GM12892 (cell line): Measurements from ENCODE around the gene SQSTM1.
A peak's percentile ranks its signal among the peaks of the same experiment; 100 is the strongest.

ENCODE experiments used
- DNase-seq: peaks from one replicate; pipeline ENCODE4 v3.0.0; 2011; ENCODE audit not compliant: insufficient read length
- FAIRE-seq: peaks from 2 replicates; lab custom pipeline; 2011; peaks lifted over from hg19 to GRCh38; lab: Jason Lieb, UNC
- POLR2A ChIP-seq: IDR thresholded peaks from 2 replicates; pipeline ENCODE4 v1.6.1; 2011; ENCODE audit warnings: low read depth, low read length, control low read depth
- POLR2AphosphoS5 ChIP-seq: IDR thresholded peaks from 2 replicates; pipeline ENCODE4 v1.6.1; 2011; ENCODE audit warnings: low read depth, low read length, control low read depth
- TAF1 ChIP-seq: IDR thresholded peaks from 2 replicates; pipeline ENCODE4 v1.6.1; 2011; ENCODE audit warnings: low read depth, mild to moderate bottlenecking, control low read depth, low read length, borderline replicate concordance

Gene SQSTM1

DNA sequence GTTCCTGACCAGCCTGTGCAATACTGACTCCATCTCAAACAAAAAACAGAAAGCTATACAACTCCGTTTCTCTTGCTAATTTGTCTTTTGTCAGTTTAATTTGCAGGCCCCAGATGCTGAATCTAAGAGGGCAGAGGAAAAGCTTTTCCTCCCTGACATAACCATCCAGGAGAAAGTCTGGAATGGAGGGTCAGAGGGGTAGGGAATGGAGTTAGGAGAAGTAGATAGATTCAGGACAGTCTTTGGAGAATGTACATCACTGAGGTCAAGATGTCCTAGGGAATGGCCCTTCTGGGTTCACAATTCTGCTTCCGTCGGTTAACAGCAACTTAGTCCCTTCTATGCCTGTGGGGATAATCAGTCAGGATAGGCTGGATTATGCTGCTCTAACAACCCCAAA lies 6.6 kb upstream of the SQSTM1 start:
- no peak for DNase-seq
- TF ChIP-seq TAF1 (no peak), POLR2AphosphoS5 (no peak), POLR2A (no peak)
- no peak for FAIRE-seq

DNA sequence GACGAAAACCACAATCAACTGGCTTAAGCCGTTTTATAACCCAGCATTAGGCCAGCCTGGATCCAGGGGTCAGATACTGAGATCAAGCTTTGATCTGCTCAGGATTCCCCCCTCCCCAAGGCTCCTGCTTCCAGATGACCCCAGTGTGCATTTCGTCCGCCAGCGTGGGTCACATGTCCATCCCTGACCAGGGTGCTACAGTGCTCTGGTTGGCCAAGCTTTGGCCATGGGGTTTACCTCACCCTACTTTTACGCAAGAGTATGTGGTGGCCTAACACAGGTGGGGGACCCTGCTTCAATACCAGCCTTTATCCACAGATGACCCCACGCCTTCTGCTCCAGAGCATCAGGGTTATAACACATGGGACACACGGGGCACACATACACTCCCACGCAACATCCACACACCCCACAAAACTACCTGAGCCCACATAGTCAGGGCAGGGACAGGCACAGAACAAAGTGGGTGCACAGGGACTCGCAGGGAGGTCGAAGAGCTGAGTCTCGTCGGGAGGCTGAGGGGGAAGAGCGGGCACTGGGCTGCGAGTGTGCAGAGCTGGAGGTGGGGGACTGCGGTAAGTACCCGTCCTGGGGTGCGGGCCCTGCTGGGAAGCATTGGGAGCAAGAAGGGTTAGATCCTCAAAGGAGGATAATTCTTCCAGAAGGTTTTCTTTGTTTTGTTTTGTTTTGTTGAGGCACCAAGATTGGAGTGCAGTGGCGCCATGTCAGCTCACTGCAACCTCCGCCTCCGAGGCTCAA lies 5.0 kb upstream of the SQSTM1 start:
- DNase-seq (no peak), FAIRE-seq (no peak)
- 0 out of 2 replicates have a peak, but pooled peaks have one; percentile 15 for TF ChIP-seq POLR2AphosphoS5
- no peak for TF ChIP-seq POLR2A
- no peak for TF ChIP-seq TAF1

DNA sequence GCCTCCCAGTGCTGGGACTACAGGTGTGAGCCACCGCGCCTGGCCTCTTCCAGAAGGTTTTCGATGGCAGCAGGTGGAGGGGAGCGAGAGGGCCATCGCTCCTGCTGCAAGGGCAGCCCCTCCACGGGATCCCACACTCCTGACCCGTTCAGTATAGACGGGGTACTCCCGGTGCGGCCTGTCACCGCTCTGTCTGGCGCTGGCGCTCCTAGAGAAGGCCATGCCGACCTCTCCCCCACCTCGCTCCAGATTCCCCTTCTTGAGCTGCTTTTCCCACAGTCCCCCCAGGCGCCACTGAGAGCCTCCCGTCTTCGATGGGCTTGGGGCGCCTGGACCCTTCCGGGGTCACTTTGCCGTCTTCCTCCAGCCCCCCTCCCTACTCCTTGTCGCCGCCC lies 4.3 kb upstream of the SQSTM1 start:
- no peak for DNase-seq
- FAIRE-seq = no peak
- TF ChIP-seq POLR2A (no peak), TAF1 (no peak), POLR2AphosphoS5 (no peak)

DNA sequence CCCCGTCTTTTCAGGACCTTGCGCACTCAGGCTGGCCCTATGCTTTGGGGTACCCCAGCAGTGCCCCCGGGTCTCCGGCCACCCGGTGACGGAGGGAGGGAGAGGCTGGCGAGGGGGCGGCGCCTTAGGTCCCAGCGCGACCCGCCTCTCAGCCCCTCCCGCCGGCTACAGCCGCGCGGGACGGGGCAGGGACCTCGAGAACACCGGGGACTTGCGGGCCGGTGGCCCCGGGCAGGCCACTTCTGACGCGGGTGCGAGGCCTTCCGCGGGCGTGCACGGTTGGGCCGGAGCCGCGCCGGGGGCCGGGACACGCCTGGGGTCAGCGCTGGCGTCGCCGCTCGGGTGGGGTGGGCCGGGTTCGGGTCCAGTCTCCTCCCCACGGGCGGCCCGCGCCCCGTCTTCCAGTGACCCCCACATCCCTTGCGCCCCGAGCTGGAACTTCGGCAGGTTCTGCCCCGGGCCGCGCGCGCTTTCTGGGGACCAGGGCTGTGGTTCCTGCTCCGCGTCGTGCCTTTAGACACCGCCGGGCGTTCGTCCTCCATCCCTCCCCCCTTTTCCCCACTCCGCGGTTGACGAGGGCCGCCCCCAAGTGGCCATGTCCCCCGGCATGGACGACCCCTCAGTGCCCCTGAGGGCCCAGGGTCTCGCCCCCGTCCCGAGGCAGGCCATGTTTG lies 3.8 kb upstream of the SQSTM1 start:
- no peak for DNase-seq
- TF ChIP-seq POLR2AphosphoS5 (no peak), POLR2A (no peak), TAF1 (no peak)
- no peak for FAIRE-seq

DNA sequence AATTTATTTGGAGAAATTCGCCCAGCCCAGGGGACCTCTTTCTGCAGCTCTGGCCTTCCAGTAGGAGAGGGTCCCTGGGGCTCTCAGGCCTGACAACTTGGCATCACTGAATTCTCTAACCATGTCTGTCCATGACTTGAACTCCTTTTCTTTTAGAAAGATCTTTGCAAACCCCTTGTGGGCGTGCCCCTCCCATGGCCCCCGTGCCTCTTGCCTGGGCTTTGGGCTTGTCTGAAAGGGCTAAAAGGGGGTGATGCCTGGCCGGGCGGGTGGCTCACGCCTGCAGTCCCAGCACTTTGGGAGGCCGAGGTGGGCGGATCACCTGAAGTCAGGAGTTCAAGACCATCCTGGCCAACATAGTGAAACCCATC lies 3.2 kb upstream of the SQSTM1 start:
- FAIRE-seq (no peak), DNase-seq (no peak)
- TF ChIP-seq POLR2AphosphoS5 = no peak
- no peak for TF ChIP-seq TAF1
- TF ChIP-seq POLR2A = no peak

DNA sequence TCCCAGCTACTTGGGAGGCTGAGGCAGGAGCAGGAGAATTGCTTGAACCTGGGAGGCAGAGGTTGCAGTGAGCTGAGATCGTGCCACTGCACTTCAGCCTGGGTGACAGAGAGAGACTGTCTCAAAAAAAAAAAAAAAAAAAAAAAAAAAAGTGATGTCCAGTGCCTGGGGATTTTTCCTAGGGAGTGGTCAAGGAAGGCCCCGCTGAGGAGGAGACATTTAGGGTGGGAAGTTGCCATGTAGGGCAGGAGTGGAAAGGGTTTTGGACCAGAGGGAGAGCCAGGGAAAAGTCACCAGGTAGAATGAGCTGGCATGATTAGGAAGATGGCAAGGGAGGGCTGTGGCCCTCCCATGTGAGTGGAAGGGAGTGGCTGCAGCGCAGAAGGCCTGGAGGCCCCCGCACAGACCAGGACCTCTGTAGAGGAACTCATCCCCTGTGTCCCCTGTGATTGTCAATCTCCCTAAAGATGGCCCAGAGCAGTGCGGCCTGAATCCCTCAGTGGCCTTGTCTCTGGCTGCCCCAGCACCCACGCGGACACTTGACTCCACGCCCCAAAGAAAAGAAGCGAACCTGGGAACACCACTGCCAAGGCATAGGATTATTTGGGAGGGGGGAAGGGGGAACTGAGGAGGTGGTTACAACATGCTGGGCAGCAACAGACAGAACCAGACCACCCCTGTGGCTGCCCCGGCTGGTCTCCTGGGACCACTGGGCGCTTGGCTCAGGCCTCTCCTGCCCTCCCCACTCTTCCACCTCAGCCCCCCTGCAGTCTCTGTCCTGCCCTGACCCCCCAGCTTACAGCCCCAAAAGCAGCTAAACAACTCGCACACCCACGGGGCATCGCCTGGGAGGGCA lies 2.6 kb upstream of the SQSTM1 start:
- no peak for DNase-seq
- FAIRE-seq = no peak
- TF ChIP-seq TAF1 = no peak
- 0 out of 2 replicates have a peak, but pooled peaks have one; percentile 4 for TF ChIP-seq POLR2AphosphoS5
- TF ChIP-seq POLR2A = no peak

DNA sequence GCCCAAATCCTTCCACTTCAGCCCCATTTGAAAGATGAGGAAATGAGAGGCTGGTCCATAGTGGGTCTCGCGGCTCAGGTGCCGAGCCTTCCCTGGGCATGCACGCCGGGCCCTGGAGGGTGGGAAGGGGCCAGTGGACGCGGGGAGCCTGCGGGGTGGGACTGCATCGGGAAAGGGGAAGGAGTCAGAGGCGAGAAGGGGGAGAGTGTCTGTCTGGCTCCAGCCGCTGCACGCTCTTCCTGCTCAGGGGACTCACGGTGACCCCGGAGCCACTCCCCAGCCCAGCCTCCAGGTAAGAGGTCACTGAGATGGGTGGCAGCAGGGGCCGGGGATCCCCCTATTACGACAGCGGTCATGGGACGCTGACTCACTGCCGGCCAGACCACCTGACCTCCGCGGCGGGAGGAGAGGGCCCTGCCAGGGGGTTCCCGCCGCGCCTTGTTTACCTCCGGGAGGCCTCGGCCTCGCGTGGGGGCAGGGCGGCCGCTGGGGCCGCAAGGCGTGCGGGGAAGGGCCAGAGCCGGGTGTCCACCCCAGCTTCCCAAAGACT lies 1.9 kb upstream of the SQSTM1 start:
- DNase-seq = peak; percentile 89
- TF ChIP-seq TAF1 = 0 out of 2 replicates have a peak, but pooled peaks have one; percentile 42
- peak; percentile 56 for TF ChIP-seq POLR2A
- peak; percentile 59 for TF ChIP-seq POLR2AphosphoS5
- FAIRE-seq = peak; percentile 98

DNA sequence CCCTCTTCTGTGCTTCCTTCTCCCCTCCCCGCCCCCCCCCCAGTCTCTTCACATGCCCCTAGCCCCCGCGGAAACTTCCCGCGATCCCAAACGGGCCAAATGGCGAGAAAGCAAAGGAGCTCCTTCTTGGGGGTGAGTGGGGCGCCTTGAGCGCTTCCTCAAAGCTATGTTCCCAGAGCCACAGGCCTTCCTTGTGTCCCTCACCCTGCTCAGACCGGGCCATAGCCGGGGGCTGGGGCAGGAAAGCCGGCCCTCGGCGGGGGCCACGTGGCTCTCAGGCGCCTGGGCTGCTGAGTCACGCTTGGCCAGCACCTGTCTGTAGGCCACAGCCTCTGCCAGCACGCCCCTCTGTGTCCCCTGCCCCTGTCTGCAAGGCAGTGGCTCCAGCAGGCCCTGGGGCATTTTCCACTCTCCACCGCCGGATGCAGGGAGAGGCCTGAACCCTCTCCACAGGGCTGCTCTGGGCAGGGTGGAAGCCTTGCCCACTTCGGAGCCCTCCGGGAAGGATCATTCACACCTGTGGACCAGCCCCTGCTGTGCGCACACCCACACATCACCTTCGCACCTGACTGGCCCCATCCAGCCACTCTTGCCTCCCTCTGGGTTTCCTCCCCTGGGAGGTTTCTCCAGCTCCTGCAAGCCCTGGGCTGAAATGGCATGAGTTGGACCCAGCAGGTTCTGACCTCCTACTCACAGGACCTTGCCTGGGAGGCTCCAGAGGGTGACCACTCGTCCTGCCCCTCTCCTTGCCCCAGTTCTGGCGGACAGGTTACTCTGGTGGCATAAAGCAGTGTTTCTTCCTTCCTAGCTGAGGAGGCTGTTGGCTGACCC lies 1.2 kb upstream of the SQSTM1 start:
- peak; percentile 84 for FAIRE-seq
- TF ChIP-seq TAF1 (no peak), POLR2A (no peak), POLR2AphosphoS5 (no peak)
- no peak for DNase-seq

DNA sequence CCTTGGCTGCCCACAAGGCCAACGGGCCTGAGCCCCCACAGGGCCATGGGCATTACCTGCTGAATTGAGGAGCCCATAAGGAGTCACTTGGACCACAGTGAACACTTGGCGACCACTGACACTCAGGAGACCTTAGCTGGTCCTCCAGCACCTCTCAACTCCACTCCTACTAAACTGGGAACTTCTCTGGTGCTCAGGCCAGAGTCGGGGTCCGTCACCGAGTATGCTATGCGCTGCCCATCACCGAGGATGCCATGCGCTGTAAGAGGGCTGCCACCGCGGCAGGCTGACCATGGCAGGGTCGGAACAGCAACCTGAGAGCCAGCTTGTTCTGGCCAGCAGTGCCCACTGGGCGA lies 600 bp upstream of the SQSTM1 start:
- DNase-seq (no peak), FAIRE-seq (no peak)
- no peak for TF ChIP-seq POLR2A
- TF ChIP-seq TAF1 = no peak
- TF ChIP-seq POLR2AphosphoS5 = no peak
